HEK293 (cell line): ENCODE data around the gene UQCR11.
A peak's percentile ranks its signal among the peaks of the same experiment; 100 is the strongest.

Experiments
- IKZF3 ChIP-seq: fragments of 450-650 bp; IDR thresholded peaks from 2 replicates; pipeline ENCODE4 v1.5.0; 2018; ENCODE audit warnings: missing biosample characterization, mild to moderate bottlenecking, missing genetic modification characterization, moderate library complexity
- SP2 ChIP-seq: fragments of 450-650 bp; formaldehyde crosslinking; IDR thresholded peaks from 2 replicates; pipeline ENCODE4 v1.5.1; 2016; ENCODE audit warnings: missing biosample characterization, missing genetic modification characterization
- SP7 ChIP-seq: fragments of 450-650 bp; formaldehyde crosslinking; IDR thresholded peaks from 2 replicates; pipeline ENCODE4 v1.5.1; 2016; ENCODE audit warnings: missing biosample characterization, missing genetic modification characterization
- ZBTB1 ChIP-seq: fragments of 450-650 bp; formaldehyde crosslinking; IDR thresholded peaks from 2 replicates; pipeline ENCODE4 v1.5.1; 2016; ENCODE audit warnings: missing biosample characterization, missing genetic modification characterization
- ZEB2 ChIP-seq: fragments of 450-650 bp; formaldehyde crosslinking; IDR thresholded peaks from 2 replicates; pipeline ENCODE4 v1.5.1; 2016; ENCODE audit warnings: missing biosample characterization, missing genetic modification characterization
- ZFHX2 ChIP-seq: fragments of 450-650 bp; formaldehyde crosslinking; conservative IDR thresholded peaks from 2 replicates; pipeline ENCODE4 v1.5.1; 2016; ENCODE audit warnings: missing biosample characterization, missing genetic modification characterization
- ZNF184 ChIP-seq: fragments of 450-650 bp; IDR thresholded peaks from 2 replicates; pipeline ENCODE4 v1.5.1; 2018; ENCODE audit warnings: missing biosample characterization, mild to moderate bottlenecking, missing genetic modification characterization
- ZNF19 ChIP-seq: fragments of 450-650 bp; formaldehyde crosslinking; IDR thresholded peaks from 2 replicates; pipeline ENCODE4; 2016; ENCODE audit warnings: missing biosample characterization, missing genetic modification characterization, low read depth
- ZNF214 ChIP-seq: fragments of 450-650 bp; formaldehyde crosslinking; IDR thresholded peaks from 2 replicates; pipeline ENCODE4 v1.5.1; 2017; ENCODE audit warnings: missing biosample characterization, mild to moderate bottlenecking, missing genetic modification characterization, borderline replicate concordance
- ZNF223 ChIP-seq: fragments of 450-650 bp; formaldehyde crosslinking; IDR thresholded peaks from 2 replicates; pipeline ENCODE4 v1.5.1; 2016; ENCODE audit warnings: missing biosample characterization, missing genetic modification characterization
- ZNF24 ChIP-seq: fragments of 450-650 bp; formaldehyde crosslinking; IDR thresholded peaks from 2 replicates; pipeline ENCODE4 v1.5.1; 2016; ENCODE audit warnings: missing biosample characterization, missing genetic modification characterization
- ZNF274 ChIP-seq, 2 experiments: fragments of 200-500 bp in 1 of 2; fragments of 450-650 bp in 1 of 2; sonication (Bioruptor generic) in 1 of 2; formaldehyde crosslinking in 1 of 2; IDR thresholded peaks; 2 replicates each; pipeline versions ENCODE4 v1.5.1 to v1.6.1; 2014 to 2016; ENCODE audit warnings: borderline replicate concordance in 1 of 2, inconsistent platforms in 1 of 2, low read length in 1 of 2, missing biosample characterization in 1 of 2, missing genetic modification characterization in 1 of 2
- ZNF350 ChIP-seq: fragments of 450-650 bp; formaldehyde crosslinking; IDR thresholded peaks from 2 replicates; pipeline ENCODE4 v1.5.0; 2017; ENCODE audit warnings: missing biosample characterization, mild to moderate bottlenecking, missing genetic modification characterization
- ZNF404 ChIP-seq: fragments of 450-650 bp; formaldehyde crosslinking; IDR thresholded peaks from 2 replicates; pipeline ENCODE4 v1.5.1; 2017; ENCODE audit warnings: missing biosample characterization, missing genetic modification characterization
- ZNF426 ChIP-seq: fragments of 450-650 bp; formaldehyde crosslinking; IDR thresholded peaks from 2 replicates; pipeline ENCODE4 v1.5.1; 2017; ENCODE audit warnings: missing biosample characterization, missing genetic modification characterization, mild to moderate bottlenecking, inconsistent platforms, moderate library complexity
- ZNF530 ChIP-seq: fragments of 450-650 bp; formaldehyde crosslinking; IDR thresholded peaks from 2 replicates; pipeline ENCODE4 v1.5.1; 2016; ENCODE audit warnings: low read depth, missing biosample characterization, missing genetic modification characterization
- ZNF558 ChIP-seq: fragments of 450-650 bp; formaldehyde crosslinking; IDR thresholded peaks from 2 replicates; pipeline ENCODE4 v1.5.1; 2016; ENCODE audit warnings: missing biosample characterization, missing genetic modification characterization
- ZNF561 ChIP-seq: fragments of 450-650 bp; IDR thresholded peaks from 2 replicates; pipeline ENCODE4 v1.5.1; 2018; ENCODE audit warnings: missing biosample characterization, missing genetic modification characterization, borderline replicate concordance
- ZNF600 ChIP-seq: fragments of 450-650 bp; formaldehyde crosslinking; IDR thresholded peaks from 2 replicates; pipeline ENCODE4 v1.5.1; 2016; ENCODE audit warnings: missing biosample characterization, missing genetic modification characterization
- ZNF76 ChIP-seq: fragments of 450-650 bp; formaldehyde crosslinking; IDR thresholded peaks from 2 replicates; pipeline ENCODE4; 2016; ENCODE audit warnings: low read depth, missing biosample characterization, missing genetic modification characterization, borderline replicate concordance
- ZSCAN16 ChIP-seq: fragments of 450-650 bp; formaldehyde crosslinking; IDR thresholded peaks from 2 replicates; pipeline ENCODE4 v1.5.1; 2016; ENCODE audit warnings: missing biosample characterization, missing genetic modification characterization
- TF ChIP-seq, protein P1 (sequence below): fragments of 450-650 bp; formaldehyde crosslinking; IDR thresholded peaks from 2 replicates; pipeline ENCODE4 v1.5.1; 2016; ENCODE audit warnings: missing biosample characterization, missing genetic modification characterization
- TF ChIP-seq, protein P2 (sequence below): fragments of 450-650 bp; formaldehyde crosslinking; IDR thresholded peaks from 2 replicates; pipeline ENCODE4 v1.5.1; 2017; ENCODE audit warnings: missing biosample characterization, missing genetic modification characterization
- TF ChIP-seq, protein P3 (sequence below): fragments of 450-650 bp; formaldehyde crosslinking; IDR thresholded peaks from 2 replicates; pipeline ENCODE4 v1.5.1; 2016; ENCODE audit warnings: missing biosample characterization, missing genetic modification characterization
- TF ChIP-seq, protein P4 (sequence below): fragments of 450-650 bp; IDR thresholded peaks from 2 replicates; pipeline ENCODE4 v1.5.1; 2018; ENCODE audit warnings: missing biosample characterization, missing genetic modification characterization
- TF ChIP-seq, protein P5 (sequence below): fragments of 450-650 bp; formaldehyde crosslinking; IDR thresholded peaks from 2 replicates; pipeline ENCODE4 v1.5.1; 2016; ENCODE audit warnings: missing biosample characterization, missing genetic modification characterization

The UQCR11 gene

DNA sequence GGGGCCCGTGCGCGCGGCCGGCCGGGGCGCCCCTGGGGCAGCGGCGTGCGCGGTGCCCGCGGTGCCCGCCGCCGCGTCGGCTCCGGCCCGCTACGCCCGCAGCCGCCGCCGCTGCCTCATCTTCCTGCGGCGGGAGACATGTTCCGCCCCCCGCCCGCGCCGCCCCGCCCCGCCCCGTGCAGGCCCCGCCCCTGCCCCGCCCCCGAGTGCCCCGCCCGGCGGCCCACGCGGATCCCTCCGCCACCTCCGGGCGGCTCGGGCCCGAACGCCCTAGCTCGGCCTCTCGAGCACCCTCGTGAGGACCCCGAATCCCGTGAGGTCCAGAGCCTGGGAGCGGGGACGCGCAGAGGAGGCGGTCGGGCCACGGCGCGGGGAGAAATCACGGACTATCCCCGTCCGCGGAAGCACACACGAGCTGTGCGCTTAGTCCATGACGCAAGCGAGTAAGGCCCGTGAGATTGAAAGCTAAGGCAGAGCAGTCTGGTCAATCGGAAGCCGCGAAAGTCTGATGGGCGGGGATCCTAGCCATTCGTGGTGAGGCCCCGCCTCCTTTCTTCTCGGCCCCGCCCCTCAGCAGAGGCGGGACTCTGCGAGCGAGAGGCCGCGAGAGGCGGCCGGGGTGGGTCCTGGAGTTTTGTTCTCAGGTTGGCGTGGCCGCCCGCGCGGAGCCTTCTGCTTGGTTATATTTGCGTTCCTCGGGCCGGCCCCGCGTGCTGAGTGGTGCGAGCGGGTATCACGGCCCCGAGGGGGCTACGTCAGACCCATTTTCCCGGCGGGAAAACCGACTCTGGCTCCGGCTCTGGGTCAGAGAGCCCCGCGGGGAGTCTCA is 47.4 kb upstream of the UQCR11 start, which contains the start of gene TCF3 (continued):
- TF ChIP-seq, protein P1, sequence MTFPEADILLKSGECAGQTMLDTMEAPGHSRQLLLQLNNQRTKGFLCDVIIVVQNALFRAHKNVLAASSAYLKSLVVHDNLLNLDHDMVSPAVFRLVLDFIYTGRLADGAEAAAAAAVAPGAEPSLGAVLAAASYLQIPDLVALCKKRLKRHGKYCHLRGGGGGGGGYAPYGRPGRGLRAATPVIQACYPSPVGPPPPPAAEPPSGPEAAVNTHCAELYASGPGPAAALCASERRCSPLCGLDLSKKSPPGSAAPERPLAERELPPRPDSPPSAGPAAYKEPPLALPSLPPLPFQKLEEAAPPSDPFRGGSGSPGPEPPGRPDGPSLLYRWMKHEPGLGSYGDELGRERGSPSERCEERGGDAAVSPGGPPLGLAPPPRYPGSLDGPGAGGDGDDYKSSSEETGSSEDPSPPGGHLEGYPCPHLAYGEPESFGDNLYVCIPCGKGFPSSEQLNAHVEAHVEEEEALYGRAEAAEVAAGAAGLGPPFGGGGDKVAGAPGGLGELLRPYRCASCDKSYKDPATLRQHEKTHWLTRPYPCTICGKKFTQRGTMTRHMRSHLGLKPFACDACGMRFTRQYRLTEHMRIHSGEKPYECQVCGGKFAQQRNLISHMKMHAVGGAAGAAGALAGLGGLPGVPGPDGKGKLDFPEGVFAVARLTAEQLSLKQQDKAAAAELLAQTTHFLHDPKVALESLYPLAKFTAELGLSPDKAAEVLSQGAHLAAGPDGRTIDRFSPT (tag by site-specific recombination), result no peak
- TF ChIP-seq ZNF530 (tag by site-specific recombination) (no peak), ZNF561 (tag by site-specific recombination) (peak; percentile 81; the same call in 1 of the 2 replicates), ZNF214 (no peak), ZNF274 (IDR thresholded peaks at IDR 0.05; ENCODE audit: low read length) (no peak), ZNF274 (tag by site-specific recombination; IDR thresholded peaks at IDR 0.05; ENCODE audit: borderline replicate concordance) (no peak), ZNF426 (no peak), ZNF76 (peak; percentile 92), SP2 (tag by site-specific recombination) (peak; percentile 97), ZNF600 (tag by site-specific recombination) (no peak), ZFHX2 (peak; percentile 99), ZSCAN16 (tag by site-specific recombination) (no peak), SP7 (peak; percentile 97), ZEB2 (tag by site-specific recombination) (peak; percentile 91), ZNF223 (tag by site-specific recombination) (no peak), ZNF404 (no peak), ZBTB1 (no peak; the same call in 1 of the 2 replicates), ZNF558 (no peak), IKZF3 (tag by site-specific recombination) (peak; percentile 71), ZNF184 (no peak), ZNF24 (tag by site-specific recombination) (peak; percentile 89; the same call in 1 of the 2 replicates), ZNF19 (no peak), ZNF350 (no peak)
- TF ChIP-seq, protein P2, sequence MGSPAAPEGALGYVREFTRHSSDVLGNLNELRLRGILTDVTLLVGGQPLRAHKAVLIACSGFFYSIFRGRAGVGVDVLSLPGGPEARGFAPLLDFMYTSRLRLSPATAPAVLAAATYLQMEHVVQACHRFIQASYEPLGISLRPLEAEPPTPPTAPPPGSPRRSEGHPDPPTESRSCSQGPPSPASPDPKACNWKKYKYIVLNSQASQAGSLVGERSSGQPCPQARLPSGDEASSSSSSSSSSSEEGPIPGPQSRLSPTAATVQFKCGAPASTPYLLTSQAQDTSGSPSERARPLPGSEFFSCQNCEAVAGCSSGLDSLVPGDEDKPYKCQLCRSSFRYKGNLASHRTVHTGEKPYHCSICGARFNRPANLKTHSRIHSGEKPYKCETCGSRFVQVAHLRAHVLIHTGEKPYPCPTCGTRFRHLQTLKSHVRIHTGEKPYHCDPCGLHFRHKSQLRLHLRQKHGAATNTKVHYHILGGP (tag by site-specific recombination), result 0 out of 2 replicates have a peak, but pooled peaks have one; percentile 48
- TF ChIP-seq, protein P3, sequence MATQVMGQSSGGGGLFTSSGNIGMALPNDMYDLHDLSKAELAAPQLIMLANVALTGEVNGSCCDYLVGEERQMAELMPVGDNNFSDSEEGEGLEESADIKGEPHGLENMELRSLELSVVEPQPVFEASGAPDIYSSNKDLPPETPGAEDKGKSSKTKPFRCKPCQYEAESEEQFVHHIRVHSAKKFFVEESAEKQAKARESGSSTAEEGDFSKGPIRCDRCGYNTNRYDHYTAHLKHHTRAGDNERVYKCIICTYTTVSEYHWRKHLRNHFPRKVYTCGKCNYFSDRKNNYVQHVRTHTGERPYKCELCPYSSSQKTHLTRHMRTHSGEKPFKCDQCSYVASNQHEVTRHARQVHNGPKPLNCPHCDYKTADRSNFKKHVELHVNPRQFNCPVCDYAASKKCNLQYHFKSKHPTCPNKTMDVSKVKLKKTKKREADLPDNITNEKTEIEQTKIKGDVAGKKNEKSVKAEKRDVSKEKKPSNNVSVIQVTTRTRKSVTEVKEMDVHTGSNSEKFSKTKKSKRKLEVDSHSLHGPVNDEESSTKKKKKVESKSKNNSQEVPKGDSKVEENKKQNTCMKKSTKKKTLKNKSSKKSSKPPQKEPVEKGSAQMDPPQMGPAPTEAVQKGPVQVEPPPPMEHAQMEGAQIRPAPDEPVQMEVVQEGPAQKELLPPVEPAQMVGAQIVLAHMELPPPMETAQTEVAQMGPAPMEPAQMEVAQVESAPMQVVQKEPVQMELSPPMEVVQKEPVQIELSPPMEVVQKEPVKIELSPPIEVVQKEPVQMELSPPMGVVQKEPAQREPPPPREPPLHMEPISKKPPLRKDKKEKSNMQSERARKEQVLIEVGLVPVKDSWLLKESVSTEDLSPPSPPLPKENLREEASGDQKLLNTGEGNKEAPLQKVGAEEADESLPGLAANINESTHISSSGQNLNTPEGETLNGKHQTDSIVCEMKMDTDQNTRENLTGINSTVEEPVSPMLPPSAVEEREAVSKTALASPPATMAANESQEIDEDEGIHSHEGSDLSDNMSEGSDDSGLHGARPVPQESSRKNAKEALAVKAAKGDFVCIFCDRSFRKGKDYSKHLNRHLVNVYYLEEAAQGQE (tag by site-specific recombination), result no peak
- TF ChIP-seq, protein P4, sequence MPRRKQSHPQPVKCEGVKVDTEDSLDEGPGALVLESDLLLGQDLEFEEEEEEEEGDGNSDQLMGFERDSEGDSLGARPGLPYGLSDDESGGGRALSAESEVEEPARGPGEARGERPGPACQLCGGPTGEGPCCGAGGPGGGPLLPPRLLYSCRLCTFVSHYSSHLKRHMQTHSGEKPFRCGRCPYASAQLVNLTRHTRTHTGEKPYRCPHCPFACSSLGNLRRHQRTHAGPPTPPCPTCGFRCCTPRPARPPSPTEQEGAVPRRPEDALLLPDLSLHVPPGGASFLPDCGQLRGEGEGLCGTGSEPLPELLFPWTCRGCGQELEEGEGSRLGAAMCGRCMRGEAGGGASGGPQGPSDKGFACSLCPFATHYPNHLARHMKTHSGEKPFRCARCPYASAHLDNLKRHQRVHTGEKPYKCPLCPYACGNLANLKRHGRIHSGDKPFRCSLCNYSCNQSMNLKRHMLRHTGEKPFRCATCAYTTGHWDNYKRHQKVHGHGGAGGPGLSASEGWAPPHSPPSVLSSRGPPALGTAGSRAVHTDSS, result peak; percentile 47; the same call in 1 of the 2 replicates
- TF ChIP-seq, protein P5, sequence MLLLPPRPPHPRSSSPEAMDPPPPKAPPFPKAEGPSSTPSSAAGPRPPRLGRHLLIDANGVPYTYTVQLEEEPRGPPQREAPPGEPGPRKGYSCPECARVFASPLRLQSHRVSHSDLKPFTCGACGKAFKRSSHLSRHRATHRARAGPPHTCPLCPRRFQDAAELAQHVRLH (tag by site-specific recombination), result peak; percentile 92
